SK-N-SH (cell line): Measurements from ENCODE around the gene GJA9.

Experiments
- NRF1 ChIP-seq: IDR thresholded peaks from 2 replicates; pipeline ENCODE4 v1.6.1; 2012; ENCODE audit warnings: low read depth, mild to moderate bottlenecking, low read length
- TAF1 ChIP-seq: IDR thresholded peaks from 2 replicates; pipeline ENCODE4 v1.6.1; 2012; ENCODE audit warnings: low read depth, mild to moderate bottlenecking, low read length, moderate library complexity, borderline replicate concordance
- TF ChIP-seq, protein P1 (sequence below): fragments of 200-600 bp; sonication (generic); IDR thresholded peaks from 2 replicates; pipeline ENCODE4 v1.6.1; 2017; ENCODE audit warnings: antibody characterized with exemption, mild to moderate bottlenecking, moderate library complexity

DNA sequence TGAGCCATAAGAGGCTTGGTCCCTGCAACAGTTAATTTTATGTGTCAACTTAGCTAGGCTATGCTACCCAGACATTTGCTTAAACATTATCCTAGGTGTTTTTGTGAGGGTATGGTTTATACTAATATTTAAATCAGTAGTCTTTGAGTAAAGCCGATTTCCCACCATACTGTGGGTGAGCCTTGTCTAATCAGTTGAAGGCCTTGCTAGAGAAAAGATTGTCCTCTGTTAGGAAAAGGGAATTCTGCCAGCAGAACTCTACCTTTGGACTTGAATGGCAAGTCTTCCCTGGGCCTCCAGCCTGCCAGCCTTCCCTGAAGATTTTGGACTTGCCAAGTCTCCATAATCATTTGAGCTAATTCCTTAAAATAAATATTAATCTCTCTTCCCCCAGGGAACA lies 36.4 kb upstream of the GJA9 start:
- TF ChIP-seq, protein P1, sequence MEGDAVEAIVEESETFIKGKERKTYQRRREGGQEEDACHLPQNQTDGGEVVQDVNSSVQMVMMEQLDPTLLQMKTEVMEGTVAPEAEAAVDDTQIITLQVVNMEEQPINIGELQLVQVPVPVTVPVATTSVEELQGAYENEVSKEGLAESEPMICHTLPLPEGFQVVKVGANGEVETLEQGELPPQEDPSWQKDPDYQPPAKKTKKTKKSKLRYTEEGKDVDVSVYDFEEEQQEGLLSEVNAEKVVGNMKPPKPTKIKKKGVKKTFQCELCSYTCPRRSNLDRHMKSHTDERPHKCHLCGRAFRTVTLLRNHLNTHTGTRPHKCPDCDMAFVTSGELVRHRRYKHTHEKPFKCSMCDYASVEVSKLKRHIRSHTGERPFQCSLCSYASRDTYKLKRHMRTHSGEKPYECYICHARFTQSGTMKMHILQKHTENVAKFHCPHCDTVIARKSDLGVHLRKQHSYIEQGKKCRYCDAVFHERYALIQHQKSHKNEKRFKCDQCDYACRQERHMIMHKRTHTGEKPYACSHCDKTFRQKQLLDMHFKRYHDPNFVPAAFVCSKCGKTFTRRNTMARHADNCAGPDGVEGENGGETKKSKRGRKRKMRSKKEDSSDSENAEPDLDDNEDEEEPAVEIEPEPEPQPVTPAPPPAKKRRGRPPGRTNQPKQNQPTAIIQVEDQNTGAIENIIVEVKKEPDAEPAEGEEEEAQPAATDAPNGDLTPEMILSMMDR = no peak
- TF ChIP-seq TAF1 (no peak), NRF1 (no peak)
